HCT116 (cell line): ENCODE results near the gene HSPA4. TPM values are rescaled to one million over a fixed set of nuclear protein-coding genes. Genes with fewer than 3 reads are reported as not detected.

Experiments used
- ATAC-seq: fragments of 200-7000 bp; cut with Tn5 transposase; 2 replicates; pipeline ENCODE4 v1.9.1; 2020; ENCODE audit warnings: mild to moderate bottlenecking, moderate library complexity
- BruUV-seq: library from RNA; stranded (reverse); fragments of 400-500 nt; replicated peaks from 2 replicates; lab custom pipeline; 2021; lab: Mats Ljungman, UMichigan
- CTCF ChIA-PET: fragments of 300-600 bp; sonication (Branson Sonifier 250); formaldehyde crosslinking; loops from one replicate; lab custom pipeline; 2021; ENCODE audit warnings: antibody characterized with exemption; lab: Charles Lee
- POLR2A ChIA-PET: fragments of 300-600, 350-600 bp; sonication (Branson Sonifier 250); formaldehyde crosslinking; loops from one replicate; lab custom pipeline; 2021; ENCODE audit warnings: antibody characterized with exemption; lab: Charles Lee
- RAD21 ChIA-PET, 2 experiments: fragments of 300-600 bp; sonication (Branson Sonifier 250); formaldehyde crosslinking; loops; one replicate each; lab custom pipeline; 2023; ENCODE audit warnings: low total read pairs in 2 of 2; ENCODE audit not compliant: uncharacterized antibody in 2 of 2, unreplicated experiment in 2 of 2, low non-redundant PET in 1 of 2; lab: Charles Lee
- DNase-seq: peaks from one replicate; pipeline ENCODE4 v3.0.0-alpha.2; 2010; ENCODE audit warnings: low read depth, low spot score
- H2AFZ ChIP-seq: fragments of 200-600 bp; shearing (Covaris generic), sonication (generic); 2 replicates; pipeline ENCODE4 v1.6.1; 2017; ENCODE audit warnings: low read depth, mixed run types, mixed read lengths, antibody characterized with exemption, low read length; ENCODE audit not compliant: poor library complexity, severe bottlenecking
- H3K27ac ChIP-seq: 2 replicates; pipeline ENCODE4 v1.5.1; 2012; ENCODE audit warnings: low read depth, low read length
- H3K27me3 ChIP-seq: fragments of 200-600 bp; sonication (generic); 2 replicates; pipeline ENCODE4 v1.6.1; 2016; ENCODE audit warnings: mixed run types, low read length, mixed read lengths; ENCODE audit not compliant: insufficient read depth
- H3K36me3 ChIP-seq, 2 experiments: fragments of 200-500 bp in 1 of 2; fragments of 200-600 bp in 1 of 2; sonication (Bioruptor generic) in 1 of 2; sonication (generic) in 1 of 2; 2 replicates each; pipeline versions ENCODE4 v1.5.1 to v1.6.1; 2014 to 2016; ENCODE audit warnings: low read length in 2 of 2, inconsistent platforms in 1 of 2, mixed read lengths in 1 of 2, mixed run types in 1 of 2; ENCODE audit not compliant: insufficient read depth in 2 of 2, control insufficient read depth in 1 of 2
- H3K4me1 ChIP-seq, 2 experiments: fragments of 200-600 bp in 1 of 2; sonication (generic) in 1 of 2; 2 replicates each; pipeline versions ENCODE4 v1.5.1 to v1.6.1; 2012 to 2017; ENCODE audit warnings: low read length in 2 of 2, inconsistent platforms in 1 of 2, mild to moderate bottlenecking in 1 of 2, mixed read lengths in 1 of 2, mixed run types in 1 of 2, moderate library complexity in 1 of 2; ENCODE audit not compliant: insufficient read depth in 2 of 2, control insufficient read depth in 1 of 2
- H3K4me2 ChIP-seq: fragments of 200-600 bp; sonication (generic); 2 replicates; pipeline ENCODE4 v1.6.1; 2017; ENCODE audit warnings: mixed run types, low read length, mixed read lengths
- H3K4me3 ChIP-seq, 2 experiments: fragments of 200-600 bp in 1 of 2; sonication (generic) in 1 of 2; replicated peaks in 1 of 2; 2 replicates each; pipeline ENCODE4 v1.5.1; 2011 to 2016; ENCODE audit warnings: low read length in 2 of 2, control low read depth in 1 of 2, low read depth in 1 of 2, mild to moderate bottlenecking in 1 of 2, mixed read lengths in 1 of 2, mixed run types in 1 of 2
- H3K79me2 ChIP-seq: fragments of 200-600 bp; sonication (generic); 2 replicates; pipeline ENCODE4 v1.6.1; 2017; ENCODE audit warnings: mild to moderate bottlenecking, mixed run types, low read length, moderate library complexity, mixed read lengths; ENCODE audit not compliant: insufficient read depth
- H3K9ac ChIP-seq: fragments of 200-600 bp; sonication (generic); 2 replicates; pipeline ENCODE4 v1.6.1; 2016; ENCODE audit warnings: low read length, mixed read lengths
- H3K9me2 ChIP-seq: fragments of 200-600 bp; sonication (generic), shearing (Covaris generic); 2 replicates; pipeline ENCODE4 v1.6.1; 2017; ENCODE audit warnings: mixed run types, mild to moderate bottlenecking, moderate library complexity; ENCODE audit not compliant: insufficient read depth
- H3K9me3 ChIP-seq, 2 experiments: fragments of 200-500 bp in 1 of 2; fragments of 200-600 bp in 1 of 2; sonication (Bioruptor generic) in 1 of 2; sonication (generic) in 1 of 2; 2 replicates each; pipeline ENCODE4 v1.6.1; 2014 to 2017; ENCODE audit warnings: low read length in 2 of 2, mixed read lengths in 2 of 2, inconsistent platforms in 1 of 2, low read depth in 1 of 2, mild to moderate bottlenecking in 1 of 2, mixed run types in 1 of 2, moderate library complexity in 1 of 2; ENCODE audit not compliant: control insufficient read depth in 1 of 2, insufficient read depth in 1 of 2
- H4K20me1 ChIP-seq: fragments of 200-600 bp; sonication (generic), shearing (Covaris generic); 2 replicates; pipeline ENCODE4 v1.6.1; 2017; ENCODE audit warnings: mixed run types, mild to moderate bottlenecking, moderate library complexity; ENCODE audit not compliant: insufficient read depth
- CBX3 ChIP-seq: IDR thresholded peaks from 2 replicates; pipeline ENCODE4 v1.6.1; 2012; ENCODE audit warnings: low read depth
- CTCF ChIP-seq, 3 experiments: fragments of 200-600 bp in 1 of 3; sonication (generic) in 1 of 3; IDR thresholded peaks in 2 of 3; conservative IDR thresholded peaks in 1 of 3; 2 replicates each; pipeline ENCODE4 v1.5.1; 2012 to 2017; ENCODE audit warnings: low read depth in 2 of 3, low read length in 2 of 3, antibody characterized with exemption in 1 of 3, borderline replicate concordance in 1 of 3, control low read depth in 1 of 3, mild to moderate bottlenecking in 1 of 3, mixed read lengths in 1 of 3, mixed run types in 1 of 3, moderate library complexity in 1 of 3; ENCODE audit not compliant: insufficient read depth in 1 of 3
- ELF1 ChIP-seq: IDR thresholded peaks from 2 replicates; pipeline ENCODE4 v1.6.1; 2012; ENCODE audit warnings: low read depth, borderline replicate concordance
- EZH2 ChIP-seq: fragments of 200-600 bp; sonication (generic); IDR thresholded peaks from 2 replicates; pipeline ENCODE4 v1.6.1; 2017; ENCODE audit warnings: antibody characterized with exemption, mixed run types
- FOSL1 ChIP-seq: IDR thresholded peaks from 2 replicates; pipeline ENCODE4 v1.6.1; 2012; ENCODE audit warnings: low read depth
- JUND ChIP-seq: IDR thresholded peaks from 2 replicates; pipeline ENCODE4 v1.6.1; 2012
- POLR2A ChIP-seq: IDR thresholded peaks from 2 replicates; pipeline ENCODE4 v1.7.0; 2011; ENCODE audit warnings: borderline replicate concordance; ENCODE audit not compliant: insufficient read depth, insufficient read length; ENCODE audit errors: extremely low read depth
- RAD21 ChIP-seq: IDR thresholded peaks from 2 replicates; pipeline ENCODE4 v1.6.1; 2012; ENCODE audit warnings: low read depth, mild to moderate bottlenecking
- REST ChIP-seq: IDR thresholded peaks from 2 replicates; pipeline ENCODE4 v1.6.1; 2012; ENCODE audit warnings: low read depth
- SIN3A ChIP-seq: IDR thresholded peaks from 2 replicates; pipeline ENCODE4 v1.6.1; 2012; ENCODE audit warnings: low read depth
- SP1 ChIP-seq: IDR thresholded peaks from 2 replicates; pipeline ENCODE4 v1.6.1; 2012; ENCODE audit warnings: low read depth
- ZFX ChIP-seq: fragments of 450-650 bp; IDR thresholded peaks from 2 replicates; pipeline ENCODE4 v1.6.1; 2017
- ZNF274 ChIP-seq: fragments of 200-500 bp; sonication (Bioruptor generic); IDR thresholded peaks from 2 replicates; pipeline ENCODE4 v1.6.1; 2014; ENCODE audit warnings: mild to moderate bottlenecking, low read depth, low read length, inconsistent platforms
- intact Hi-C: fragments of 100-400 bp; cut with micrococcal nuclease; formaldehyde crosslinking; loops from 2 replicates; pipeline ENCODE4 v1.10.0; 2022
- total RNA-seq: library from RNA; stranded (reverse); gene quantifications from one replicate; pipeline ENCODE4 v1.2.1, GENCODE V29; 2021; ENCODE audit not compliant: unreplicated experiment
- TF ChIP-seq, protein P1 (sequence below): IDR thresholded peaks from 2 replicates; pipeline ENCODE4 v1.6.1; 2012

HSPA4 gene
- total RNA-seq, 1 experiment from 2014 or later, result 212 TPM

GRCh38 chr5:133059621-133060020 lies 7.8 kb downstream of the HSPA4 start:
- POLR2A ChIA-PET, result no interaction called here
- no peak for TF ChIP-seq ZFX
- TF ChIP-seq CTCF (IDR thresholded peaks at IDR 0.05 in 2 of 3, conservative IDR thresholded peaks at IDR 0.05 in 1 of 3; ENCODE audit: borderline replicate concordance in 1 of 3, insufficient read depth in 1 of 3, low read depth in 2 of 3, low read length in 2 of 3), result no peak
- no peak for TF ChIP-seq FOSL1
- no peak for TF ChIP-seq RAD21
- no peak for TF ChIP-seq CBX3
- no peak for TF ChIP-seq EZH2
- TF ChIP-seq, protein P1, sequence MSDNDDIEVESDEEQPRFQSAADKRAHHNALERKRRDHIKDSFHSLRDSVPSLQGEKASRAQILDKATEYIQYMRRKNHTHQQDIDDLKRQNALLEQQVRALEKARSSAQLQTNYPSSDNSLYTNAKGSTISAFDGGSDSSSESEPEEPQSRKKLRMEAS, result no peak
- ATAC-seq (no peak), DNase-seq (no peak)
- Histone ChIP-seq H3K4me2 (no peak overlapping the region), H3K79me2 (peaks cover 99% of the 10 kb centered on the region), H3K9me3 (no peaks in the 10 kb centered on the region), H3K27me3 (no peaks in the 10 kb centered on the region), H3K27ac (no peak overlapping the region), H3K9me2 (no peaks in the 10 kb centered on the region), H2AFZ (no peak overlapping the region), H3K36me3 (no peaks in the 10 kb centered on the region), H3K4me3 (no peak overlapping the region), H3K9ac (no peak overlapping the region), H4K20me1 (peaks cover 23% of the 10 kb centered on the region; the same call in 1 of the 2 replicates), H3K4me1 (peaks cover 10 to 31% of the 10 kb centered on the region in 2 experiments)
- intact Hi-C loops, result no loop called here
- no TSS peak for BruUV-seq
- RAD21 ChIA-PET, result no interaction called here
- CTCF ChIA-PET, result no interaction called here

DNA sequence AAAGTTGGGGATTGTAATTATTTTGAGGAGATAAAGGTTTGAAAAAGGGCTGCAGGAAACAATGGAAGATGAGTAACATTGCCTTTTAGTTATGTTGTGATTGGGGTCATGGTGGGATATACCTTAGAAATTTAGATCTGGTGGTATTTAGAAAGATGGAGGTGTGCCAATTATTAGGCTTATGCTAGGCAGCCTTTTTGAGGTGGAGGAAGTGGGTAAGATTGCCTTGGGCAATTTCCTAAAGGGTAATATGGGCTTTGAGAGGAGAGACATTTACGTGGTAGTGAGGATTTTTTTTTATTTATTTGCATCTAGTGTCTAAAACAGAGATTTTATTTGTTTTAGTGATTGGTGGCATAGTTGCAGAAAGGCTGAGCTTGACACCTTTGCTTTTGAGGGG lies 10.5 kb downstream of the HSPA4 start:
- no peaks in the 10 kb centered on the region for H3K9me2 ChIP-seq
- H3K79me2 ChIP-seq, result peaks cover 99% of the 10 kb centered on the region
- H3K4me2 ChIP-seq, result 0 out of 2 replicates have a peak overlapping the region, but pooled peaks have one; percentile 38
- ChIA-PET RAD21 (no interaction called here), CTCF (no interaction called here), POLR2A (interaction anchor here (1.4 kb wide), 1 partner anchor 11 kb away, joined by 5 read pairs; the partner anchor contains the start of gene HSPA4)
- H3K4me3 ChIP-seq, result no peak overlapping the region
- H2AFZ ChIP-seq, result no peak overlapping the region
- intact Hi-C loops, result no loop called here
- H3K9me3 ChIP-seq, result no peaks in the 10 kb centered on the region
- peaks cover under 1 to 8% of the 10 kb centered on the region in 2 experiments; a peak in 3 of 4 replicates for H3K36me3 ChIP-seq
- H3K27ac ChIP-seq, result no peak overlapping the region
- H3K4me1 ChIP-seq, result peaks cover 10 to 32% of the 10 kb centered on the region in 2 experiments
- H3K27me3 ChIP-seq, result no peaks in the 10 kb centered on the region
- ATAC-seq, result no peak
- no TSS peak for BruUV-seq
- DNase-seq, result no peak
- no peak overlapping the region for H3K9ac ChIP-seq
- peaks cover 18% of the 10 kb centered on the region; the same call in 1 of the 2 replicates for H4K20me1 ChIP-seq
- TF ChIP-seq ELF1 (no peak), ZFX (no peak), POLR2A (no peak), FOSL1 (no peak), JUND (no peak), ZNF274 (no peak), SIN3A (no peak), SP1 (no peak), REST (no peak)
- TF ChIP-seq, protein P1, result no peak
